ENCODE measurements around the gene KHDC3L. TPM values are rescaled to one million over a fixed set of nuclear protein-coding genes. Genes with fewer than 3 reads are reported as not detected.

The KHDC3L gene
- total and polyA plus RNA-seq, 8 donors, result 0.13 to 0.23 (median 0.18) TPM; not detected in 5

DNA sequence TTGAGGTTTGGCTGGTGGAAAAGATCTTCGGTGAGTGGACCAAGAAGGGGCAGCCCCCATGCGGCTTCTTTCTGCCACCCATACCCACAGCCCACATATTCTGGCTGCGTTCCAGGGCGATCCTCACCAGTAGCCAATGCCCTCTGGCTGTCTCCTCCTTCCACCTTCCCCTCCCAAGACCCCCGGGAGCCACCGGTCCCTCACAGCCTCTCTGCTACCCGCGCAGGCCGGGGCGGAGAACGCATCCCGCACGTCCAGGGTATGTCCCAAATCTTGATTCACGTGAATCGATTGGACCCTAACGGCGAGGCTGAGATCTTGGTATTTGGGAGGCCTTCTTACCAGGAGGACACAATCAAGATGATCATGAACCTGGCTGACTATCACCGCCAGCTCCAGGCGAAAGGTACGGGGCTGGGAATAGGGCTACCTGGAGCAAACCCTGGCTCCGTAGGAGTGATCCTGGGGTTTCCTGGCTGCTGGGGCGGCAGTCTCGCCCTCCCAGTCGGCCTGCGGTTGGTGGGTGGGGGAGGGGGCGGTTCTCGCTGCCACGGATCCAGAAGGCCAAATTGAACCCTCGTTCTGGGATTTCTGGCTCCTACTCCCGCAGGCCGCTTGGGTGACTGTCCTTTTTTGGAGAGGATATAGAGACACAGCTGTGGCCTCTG, 545 bp downstream of the KHDC3L start:
- H3K4me1 ChIP-seq, result no peaks in the 10 kb centered on the region
- intact Hi-C loops (cut with DNase I), result no loop called here
- H3K27me3 ChIP-seq, result no peaks in the 10 kb centered on the region
- no peak overlapping the region for H3K27ac ChIP-seq
- DNase-seq, result no peak
- no peak for ATAC-seq
- TF ChIP-seq, protein P1, sequence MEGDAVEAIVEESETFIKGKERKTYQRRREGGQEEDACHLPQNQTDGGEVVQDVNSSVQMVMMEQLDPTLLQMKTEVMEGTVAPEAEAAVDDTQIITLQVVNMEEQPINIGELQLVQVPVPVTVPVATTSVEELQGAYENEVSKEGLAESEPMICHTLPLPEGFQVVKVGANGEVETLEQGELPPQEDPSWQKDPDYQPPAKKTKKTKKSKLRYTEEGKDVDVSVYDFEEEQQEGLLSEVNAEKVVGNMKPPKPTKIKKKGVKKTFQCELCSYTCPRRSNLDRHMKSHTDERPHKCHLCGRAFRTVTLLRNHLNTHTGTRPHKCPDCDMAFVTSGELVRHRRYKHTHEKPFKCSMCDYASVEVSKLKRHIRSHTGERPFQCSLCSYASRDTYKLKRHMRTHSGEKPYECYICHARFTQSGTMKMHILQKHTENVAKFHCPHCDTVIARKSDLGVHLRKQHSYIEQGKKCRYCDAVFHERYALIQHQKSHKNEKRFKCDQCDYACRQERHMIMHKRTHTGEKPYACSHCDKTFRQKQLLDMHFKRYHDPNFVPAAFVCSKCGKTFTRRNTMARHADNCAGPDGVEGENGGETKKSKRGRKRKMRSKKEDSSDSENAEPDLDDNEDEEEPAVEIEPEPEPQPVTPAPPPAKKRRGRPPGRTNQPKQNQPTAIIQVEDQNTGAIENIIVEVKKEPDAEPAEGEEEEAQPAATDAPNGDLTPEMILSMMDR (IDR thresholded peaks at IDR 0.05), result no peak
- H3K36me3 ChIP-seq, result no peaks in the 10 kb centered on the region
- H3K9me3 ChIP-seq, result peaks cover 0 to 5% of the 10 kb centered on the region in 2 donors
- H3K4me3 ChIP-seq, result no peak overlapping the region

GRCh38 chr6:73363537-73363875, 1.0 kb downstream of the KHDC3L start:
- H3K27me3 ChIP-seq, result no peaks in the 10 kb centered on the region
- no peaks in the 10 kb centered on the region for H3K36me3 ChIP-seq
- ATAC-seq (no peak), DNase-seq (no peak)
- TF ChIP-seq, protein P1 (IDR thresholded peaks at IDR 0.05), result no peak
- H3K4me3 ChIP-seq, result no peak overlapping the region
- H3K9me3 ChIP-seq, result peaks cover 0 to 5% of the 10 kb centered on the region in 2 donors
- no peaks in the 10 kb centered on the region for H3K4me1 ChIP-seq
- H3K27ac ChIP-seq, result no peak overlapping the region
- intact Hi-C loops (cut with DNase I), result no loop called here

GRCh38 chr6:73364121-73364520, 1.7 kb downstream of the KHDC3L start:
- intact Hi-C loops (cut with DNase I), result no loop called here
- H3K9me3 ChIP-seq, result peaks cover 0 to 5% of the 10 kb centered on the region in 2 donors
- no peaks in the 10 kb centered on the region for H3K4me1 ChIP-seq
- no peak overlapping the region for H3K27ac ChIP-seq
- no peak overlapping the region for H3K4me3 ChIP-seq
- ATAC-seq (no peak), DNase-seq (no peak)
- H3K27me3 ChIP-seq, result no peaks in the 10 kb centered on the region
- TF ChIP-seq, protein P1 (IDR thresholded peaks at IDR 0.05), result no peak
- no peaks in the 10 kb centered on the region for H3K36me3 ChIP-seq

GRCh38 chr6:73364549-73364948, 2.1 kb downstream of the KHDC3L start:
- Histone ChIP-seq H3K9me3 (peaks cover 0 to 5% of the 10 kb centered on the region in 2 donors), H3K36me3 (no peaks in the 10 kb centered on the region), H3K27me3 (no peaks in the 10 kb centered on the region), H3K4me3 (no peak overlapping the region), H3K4me1 (no peaks in the 10 kb centered on the region), H3K27ac (no peak overlapping the region)
- TF ChIP-seq, protein P1 (IDR thresholded peaks at IDR 0.05), result no peak
- intact Hi-C loops (cut with DNase I), result no loop called here
- DNase-seq (no peak), ATAC-seq (no peak)

DNA sequence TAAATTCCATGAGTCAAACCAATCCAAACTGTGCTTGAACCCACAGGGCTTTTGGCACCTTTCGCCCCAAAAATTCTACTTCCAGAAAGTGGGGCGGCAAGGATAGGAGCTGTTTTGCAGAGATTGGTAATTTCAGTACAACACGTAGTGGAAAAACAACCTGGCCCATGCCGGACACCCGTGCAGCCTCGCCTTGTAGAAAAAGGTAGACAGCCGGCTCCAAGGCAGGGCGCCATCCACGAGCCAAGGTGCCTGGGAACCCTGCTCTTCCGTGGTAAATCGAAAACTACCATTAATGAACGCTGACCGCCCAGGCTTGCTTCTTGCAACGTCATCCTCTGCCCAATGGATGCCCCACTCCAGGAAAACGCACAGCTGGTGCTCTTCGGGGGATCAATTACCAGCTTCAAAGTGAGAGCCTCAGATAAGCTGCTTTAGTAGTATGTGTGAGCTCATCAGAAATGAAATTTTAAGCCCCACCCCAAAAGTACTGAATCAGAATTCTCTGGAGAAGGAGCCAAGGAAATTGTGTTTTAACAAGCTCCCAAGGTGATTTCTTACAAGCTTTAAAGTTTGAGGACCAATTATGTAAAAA, 5.4 kb downstream of the KHDC3L start:
- no peak overlapping the region for H3K27ac ChIP-seq
- H3K4me3 ChIP-seq, result no peak overlapping the region
- H3K27me3 ChIP-seq, result no peaks in the 10 kb centered on the region
- intact Hi-C loops (cut with DNase I), result no loop called here
- H3K9me3 ChIP-seq, result peaks cover 0 to 24% of the 10 kb centered on the region in 2 donors
- ATAC-seq, result no peak
- H3K36me3 ChIP-seq, result no peaks in the 10 kb centered on the region
- no peaks in the 10 kb centered on the region for H3K4me1 ChIP-seq
- TF ChIP-seq, protein P1 (IDR thresholded peaks at IDR 0.05), result no peak
- no peak for DNase-seq

Measured in left lung (tissue), 10 donors.